ENCODE results near the gene PAH.

PAH gene

GRCh38 chr12:102917026-102917787, at the start of gene PAH:
Gene PAH (minus strand): TSS chr12:102917244. CDS start chr12:102917130, 114 bp downstream.
- DNase-seq (ENCODE audit: low read depth): no peak
- TF ChIP-seq, protein P1, sequence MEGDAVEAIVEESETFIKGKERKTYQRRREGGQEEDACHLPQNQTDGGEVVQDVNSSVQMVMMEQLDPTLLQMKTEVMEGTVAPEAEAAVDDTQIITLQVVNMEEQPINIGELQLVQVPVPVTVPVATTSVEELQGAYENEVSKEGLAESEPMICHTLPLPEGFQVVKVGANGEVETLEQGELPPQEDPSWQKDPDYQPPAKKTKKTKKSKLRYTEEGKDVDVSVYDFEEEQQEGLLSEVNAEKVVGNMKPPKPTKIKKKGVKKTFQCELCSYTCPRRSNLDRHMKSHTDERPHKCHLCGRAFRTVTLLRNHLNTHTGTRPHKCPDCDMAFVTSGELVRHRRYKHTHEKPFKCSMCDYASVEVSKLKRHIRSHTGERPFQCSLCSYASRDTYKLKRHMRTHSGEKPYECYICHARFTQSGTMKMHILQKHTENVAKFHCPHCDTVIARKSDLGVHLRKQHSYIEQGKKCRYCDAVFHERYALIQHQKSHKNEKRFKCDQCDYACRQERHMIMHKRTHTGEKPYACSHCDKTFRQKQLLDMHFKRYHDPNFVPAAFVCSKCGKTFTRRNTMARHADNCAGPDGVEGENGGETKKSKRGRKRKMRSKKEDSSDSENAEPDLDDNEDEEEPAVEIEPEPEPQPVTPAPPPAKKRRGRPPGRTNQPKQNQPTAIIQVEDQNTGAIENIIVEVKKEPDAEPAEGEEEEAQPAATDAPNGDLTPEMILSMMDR (IDR thresholded peaks at IDR 0.05; ENCODE audit: control insufficient read depth, insufficient read depth, low read depth, low read length, missing control alignments): no peak
- no peak within 1 kb of the TSS for H3K4me3 ChIP-seq (ENCODE audit: control insufficient read depth, low read depth, low read length)

DNA sequence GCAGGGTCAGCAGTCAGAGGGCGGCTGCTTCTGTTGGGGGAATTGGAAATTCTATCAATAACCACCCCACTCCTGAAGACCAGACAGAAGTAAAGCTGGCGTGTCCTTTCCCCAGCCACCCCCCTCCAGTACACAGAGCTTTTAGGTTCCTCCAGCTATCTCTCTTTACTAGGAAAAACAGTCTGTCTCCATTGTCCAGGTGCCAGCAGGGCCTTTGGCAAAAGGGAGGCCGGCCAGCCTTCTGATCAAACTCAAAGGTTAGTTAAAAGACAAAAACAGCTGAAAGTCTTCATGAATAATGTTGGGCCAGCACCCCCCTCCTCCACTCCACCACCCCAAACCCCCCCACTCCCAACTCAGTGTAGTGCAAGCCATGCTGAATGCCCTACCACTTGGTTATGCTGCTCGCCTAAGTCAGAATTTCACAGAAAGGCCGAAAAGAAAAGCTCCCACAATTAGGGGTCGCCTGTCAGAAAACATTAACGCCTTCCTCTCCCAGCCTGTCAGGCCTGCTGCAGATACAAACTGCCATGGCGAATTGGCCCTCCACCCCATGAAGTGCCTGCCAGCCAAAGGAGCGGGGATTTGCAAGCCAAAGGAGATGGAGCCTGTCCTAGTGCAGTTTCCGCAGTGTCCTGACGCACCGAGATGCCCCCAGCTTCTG, 49.3 kb upstream of the PAH start:
- DNase-seq (ENCODE audit: low read depth): no peak
- TF ChIP-seq, protein P1 (IDR thresholded peaks at IDR 0.05; ENCODE audit: control insufficient read depth, insufficient read depth, low read depth, low read length, missing control alignments): no peak
- no peak overlapping the region for H3K4me3 ChIP-seq (ENCODE audit: control insufficient read depth, low read depth, low read length)

DNA sequence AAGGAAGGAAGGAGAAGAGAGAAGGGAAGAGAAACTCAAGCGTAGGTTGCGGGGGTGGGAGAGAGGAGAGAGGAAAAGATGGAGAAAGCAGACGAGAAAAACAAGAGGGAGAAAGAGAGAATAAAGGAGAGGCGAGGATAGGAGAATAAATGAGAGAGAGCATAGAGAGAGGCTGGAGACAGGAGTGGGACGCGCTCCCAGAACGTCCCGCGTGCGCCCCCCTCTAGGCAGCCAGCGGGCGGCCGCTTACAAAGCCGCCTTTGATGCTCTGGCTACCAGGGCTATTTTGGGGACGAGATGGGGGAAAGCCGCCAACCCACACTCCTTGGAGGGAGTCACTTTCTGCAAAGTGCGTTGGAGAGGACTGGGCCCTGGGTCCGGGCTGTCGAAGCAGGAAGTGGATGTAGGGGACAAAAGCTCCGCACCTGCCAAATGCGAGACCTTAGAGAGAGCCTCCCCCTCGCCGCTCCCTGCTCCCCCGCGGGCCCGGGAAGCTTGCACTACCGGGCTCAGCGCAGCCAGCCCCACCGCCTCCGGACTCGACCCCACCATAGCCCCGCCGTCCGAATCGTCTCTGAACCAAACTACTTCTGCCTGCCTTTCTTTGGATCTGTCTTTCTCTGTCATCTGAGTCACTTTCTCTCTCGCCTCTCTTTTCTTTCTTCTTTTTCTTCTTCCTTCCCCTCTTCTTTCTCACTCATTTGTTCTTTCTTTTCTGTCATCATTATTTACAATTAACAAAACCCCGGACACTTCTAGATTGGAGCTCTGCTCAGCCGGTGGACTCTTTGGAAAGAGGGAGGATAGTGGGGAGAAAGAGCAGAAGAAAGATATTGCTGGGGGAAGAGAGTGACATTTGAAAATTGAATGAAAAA, 48.5 kb upstream of the PAH start:
- DNase-seq (ENCODE audit: low read depth): no peak
- H3K4me3 ChIP-seq (ENCODE audit: control insufficient read depth, low read depth, low read length): no peak overlapping the region
- TF ChIP-seq, protein P1 (IDR thresholded peaks at IDR 0.05; ENCODE audit: control insufficient read depth, insufficient read depth, low read depth, low read length, missing control alignments): no peak

GRCh38 chr12:102964872-102965271, 47.8 kb upstream of the PAH start:
- TF ChIP-seq, protein P1 (IDR thresholded peaks at IDR 0.05; ENCODE audit: control insufficient read depth, insufficient read depth, low read depth, low read length, missing control alignments): no peak
- no peak for DNase-seq (ENCODE audit: low read depth)
- no peak overlapping the region for H3K4me3 ChIP-seq (ENCODE audit: control insufficient read depth, low read depth, low read length)

GRCh38 chr12:102963796-102964195, 46.8 kb upstream of the PAH start:
- TF ChIP-seq, protein P1 (IDR thresholded peaks at IDR 0.05; ENCODE audit: control insufficient read depth, insufficient read depth, low read depth, low read length, missing control alignments): no peak
- DNase-seq (ENCODE audit: low read depth): no peak
- no peak overlapping the region for H3K4me3 ChIP-seq (ENCODE audit: control insufficient read depth, low read depth, low read length)

GRCh38 chr12:102962986-102963385, 45.9 kb upstream of the PAH start:
- no peak overlapping the region for H3K4me3 ChIP-seq (ENCODE audit: control insufficient read depth, low read depth, low read length)
- no peak for DNase-seq (ENCODE audit: low read depth)
- TF ChIP-seq, protein P1 (IDR thresholded peaks at IDR 0.05; ENCODE audit: control insufficient read depth, insufficient read depth, low read depth, low read length, missing control alignments): no peak

Measured in AG09309 (cell line).